HUES64 (cell line): ENCODE data around the gene MS4A15.

Source experiments
- H3K27ac ChIP-seq: 2 replicates; pipeline ENCODE4 v1.7.0; 2013; ENCODE audit warnings: low read depth, low read length, inconsistent platforms
- H3K27me3 ChIP-seq: 2 replicates; pipeline ENCODE4 v1.6.1; 2013; ENCODE audit warnings: mild to moderate bottlenecking, low read length; ENCODE audit not compliant: insufficient read depth
- H3K36me3 ChIP-seq: 2 replicates; pipeline ENCODE4 v1.6.1; 2013; ENCODE audit warnings: mild to moderate bottlenecking, low read length; ENCODE audit not compliant: insufficient read depth
- H3K4me1 ChIP-seq: 2 replicates; pipeline ENCODE4 v1.6.1; 2013; ENCODE audit warnings: mild to moderate bottlenecking, low read length, moderate library complexity; ENCODE audit not compliant: insufficient read depth
- H3K4me3 ChIP-seq: 2 replicates; pipeline ENCODE4 v1.5.1; 2013; ENCODE audit warnings: mild to moderate bottlenecking, low read length, moderate library complexity
- H3K9ac ChIP-seq: 2 replicates; pipeline ENCODE4 v1.6.1; 2013; ENCODE audit warnings: mild to moderate bottlenecking, low read depth, low read length
- H3K9me3 ChIP-seq: 2 replicates; pipeline ENCODE4 v1.6.1; 2013; ENCODE audit warnings: low read depth, low read length; ENCODE audit not compliant: insufficient read depth
- WGBS: fragments of 150-250, 120-280 bp; methylation state at CpG from one replicate; pipeline ENCODE4 v1.1.7; 2013; ENCODE audit warnings: missing lambda C conversion rate; 5-methylcytosine and 5-hydroxymethylcytosine counted together

MS4A15 gene

GRCh38 chr11:60780065-60780464 lies 23.4 kb downstream of the MS4A15 start:
- Histone ChIP-seq H3K27ac (no peak overlapping the region), H3K9me3 (no peaks in the 10 kb centered on the region), H3K4me3 (no peak overlapping the region), H3K4me1 (no peaks in the 10 kb centered on the region), H3K9ac (no peak overlapping the region), H3K36me3 (no peaks in the 10 kb centered on the region), H3K27me3 (no peaks in the 10 kb centered on the region)
- WGBS, result 88% methylated on average over 2 of the region's 2 CpGs

DNA sequence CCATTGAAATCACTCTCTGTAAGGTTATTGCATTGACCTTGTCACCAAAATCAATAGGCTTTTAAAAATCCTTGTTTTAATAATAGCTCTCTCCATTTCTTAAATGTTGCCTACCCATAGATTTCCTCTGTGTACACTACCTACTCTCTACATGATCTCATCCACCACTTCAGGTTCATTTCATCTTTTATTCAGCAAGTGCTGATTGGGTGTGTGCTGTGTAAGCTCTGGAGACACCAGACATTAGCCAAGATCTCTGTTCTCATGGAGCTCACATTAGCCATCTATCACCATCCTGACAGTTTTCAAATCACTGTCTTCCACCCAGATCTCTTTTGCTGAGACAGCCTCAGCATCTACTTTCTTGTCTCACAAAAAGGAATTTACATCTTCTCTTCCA lies 24.1 kb downstream of the MS4A15 start:
- Histone ChIP-seq H3K4me1 (no peaks in the 10 kb centered on the region), H3K9me3 (no peaks in the 10 kb centered on the region), H3K27ac (no peak overlapping the region), H3K27me3 (no peaks in the 10 kb centered on the region), H3K9ac (no peak overlapping the region), H3K36me3 (no peaks in the 10 kb centered on the region), H3K4me3 (no peak overlapping the region)

GRCh38 chr11:60781286-60781980 lies 24.8 kb downstream of the MS4A15 start:
- H3K27me3 ChIP-seq, result no peaks in the 10 kb centered on the region
- H3K36me3 ChIP-seq, result no peaks in the 10 kb centered on the region
- no peak overlapping the region for H3K9ac ChIP-seq
- 85% methylated on average over 7 of the region's 7 CpGs for WGBS
- H3K4me3 ChIP-seq, result no peak overlapping the region
- no peaks in the 10 kb centered on the region for H3K9me3 ChIP-seq
- H3K27ac ChIP-seq, result no peak overlapping the region
- H3K4me1 ChIP-seq, result no peaks in the 10 kb centered on the region

DNA sequence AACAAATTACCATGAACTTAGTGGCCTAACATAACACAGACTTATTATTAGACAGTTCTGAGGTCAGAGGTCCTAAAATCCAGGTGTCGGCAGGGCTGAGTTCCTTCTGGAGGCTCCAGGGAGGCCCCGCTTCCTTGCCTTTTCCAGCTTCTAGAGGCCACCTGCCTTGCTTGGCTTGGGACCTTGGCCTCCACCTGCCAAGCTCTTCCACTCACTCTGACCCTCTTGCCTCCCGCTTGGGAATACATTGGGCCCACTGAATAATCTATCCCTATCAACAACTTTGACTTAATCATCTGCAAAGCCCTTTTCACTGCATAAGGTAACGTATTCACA lies 25.3 kb downstream of the MS4A15 start:
- Histone ChIP-seq H3K4me3 (no peak overlapping the region), H3K4me1 (no peaks in the 10 kb centered on the region), H3K27me3 (no peaks in the 10 kb centered on the region), H3K36me3 (no peaks in the 10 kb centered on the region), H3K27ac (no peak overlapping the region), H3K9me3 (no peaks in the 10 kb centered on the region), H3K9ac (no peak overlapping the region)
- 94% methylated on average over 4 of the region's 4 CpGs for WGBS

DNA sequence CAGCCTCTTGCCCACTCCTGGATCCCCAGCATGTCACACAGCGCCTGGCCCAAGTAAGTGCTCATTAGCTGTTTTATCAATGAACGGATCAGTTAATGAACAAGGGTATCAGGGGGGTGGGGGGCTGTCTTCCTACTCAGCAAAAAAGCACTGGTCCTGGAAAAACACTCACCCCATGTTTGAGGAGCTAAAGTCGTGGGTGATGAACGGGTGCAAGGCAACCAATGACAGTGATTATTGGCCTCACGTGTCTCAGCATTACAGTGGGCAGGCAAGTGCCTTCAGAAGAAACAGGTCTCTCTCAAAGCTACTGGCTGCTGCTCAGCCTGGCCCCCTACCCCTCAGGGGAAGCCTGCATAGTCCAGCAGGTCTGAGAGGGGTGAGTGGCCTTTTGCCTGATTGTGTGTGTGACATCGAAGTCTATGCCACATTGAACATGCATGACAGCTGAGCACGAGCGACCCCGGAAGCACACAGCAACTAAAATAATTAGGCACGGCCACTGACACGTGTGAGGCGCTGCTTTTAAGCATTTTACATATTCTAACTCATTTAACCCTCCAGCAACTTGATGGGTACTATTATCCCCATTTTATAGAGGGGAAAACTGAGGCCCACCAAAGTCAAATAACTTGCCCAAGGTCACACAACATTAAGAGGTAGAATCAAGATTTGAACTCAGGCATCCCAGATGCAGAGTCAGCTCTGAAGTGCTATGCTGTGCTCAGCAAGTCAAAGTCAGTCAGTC lies 25.9 kb downstream of the MS4A15 start:
- Histone ChIP-seq H3K9me3 (no peaks in the 10 kb centered on the region), H3K27ac (no peak overlapping the region), H3K9ac (no peak overlapping the region), H3K36me3 (no peaks in the 10 kb centered on the region), H3K4me1 (no peaks in the 10 kb centered on the region), H3K27me3 (no peaks in the 10 kb centered on the region), H3K4me3 (no peak overlapping the region)
- WGBS, result 86% methylated on average over 12 of the region's 12 CpGs

GRCh38 chr11:60783141-60783484 lies 26.4 kb downstream of the MS4A15 start:
- H3K4me1 ChIP-seq, result no peaks in the 10 kb centered on the region
- H3K36me3 ChIP-seq, result no peaks in the 10 kb centered on the region
- no peaks in the 10 kb centered on the region for H3K9me3 ChIP-seq
- H3K27ac ChIP-seq, result no peak overlapping the region
- WGBS, result 90% methylated on average over 8 of the region's 8 CpGs
- H3K4me3 ChIP-seq, result no peak overlapping the region
- no peaks in the 10 kb centered on the region for H3K27me3 ChIP-seq
- no peak overlapping the region for H3K9ac ChIP-seq

- Histone ChIP-seq H3K27me3 (no peaks in the 10 kb centered on the region), H3K9ac (no peak overlapping the region), H3K9me3 (no peaks in the 10 kb centered on the region), H3K36me3 (no peaks in the 10 kb centered on the region), H3K27ac (no peak overlapping the region), H3K4me1 (no peaks in the 10 kb centered on the region), H3K4me3 (no peak overlapping the region)
- WGBS, result 90% methylated on average over 7 of the region's 7 CpGs
Observed at GRCh38 chr11:60783911-60784310, 27.2 kb downstream of the MS4A15 start.

DNA sequence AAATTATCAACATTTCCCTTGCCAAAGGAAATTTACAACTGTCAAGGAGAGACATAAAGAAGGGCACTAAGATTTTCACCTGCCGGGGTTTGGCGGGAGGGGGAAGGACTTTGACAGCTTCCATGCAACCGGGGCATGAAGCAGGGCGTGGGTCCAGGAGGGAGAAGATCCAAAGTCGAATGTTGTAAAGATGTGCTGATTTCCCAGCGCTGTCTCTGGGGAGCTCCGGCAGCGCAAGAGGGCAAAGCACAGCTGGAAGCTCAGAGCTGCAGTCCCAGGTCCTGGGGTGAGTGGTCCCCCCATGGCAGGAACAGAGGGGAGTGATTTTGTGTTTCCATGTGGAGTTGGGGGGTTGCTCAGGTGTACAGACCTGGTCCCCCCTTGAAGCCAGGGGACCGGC lies 28.5 kb downstream of the MS4A15 start, which contains the start of gene MS4A10:
TSS of gene MS4A10 (plus strand) at position 198 of the 400 bp plus-strand sequence. CDS start 5,003 bp downstream, outside the sequence.
- Histone ChIP-seq H3K4me3 (no peak within 1 kb of the TSS), H3K4me1 (no peaks in the 10 kb centered on the region), H3K36me3 (no peaks in the 10 kb centered on the region), H3K27me3 (no peaks in the 10 kb centered on the region), H3K27ac (no peak within 1 kb of the TSS), H3K9me3 (no peaks in the 10 kb centered on the region), H3K9ac (no peak within 1 kb of the TSS)
- WGBS, result 88% methylated on average over 9 of the region's 9 CpGs

- H3K27me3 ChIP-seq, result no peaks in the 10 kb centered on the region
- no peak overlapping the region for H3K27ac ChIP-seq
- no peaks in the 10 kb centered on the region for H3K4me1 ChIP-seq
- H3K9ac ChIP-seq, result no peak overlapping the region
- no peaks in the 10 kb centered on the region for H3K36me3 ChIP-seq
- H3K9me3 ChIP-seq, result peaks cover 1% of the 10 kb centered on the region; the same call in 1 of the 2 replicates
- H3K4me3 ChIP-seq, result no peak overlapping the region
- WGBS, result 79% methylated on average over 8 of the region's 8 CpGs
Observed at GRCh38 chr11:60785806-60786361, 29.2 kb downstream of the MS4A15 start.

DNA sequence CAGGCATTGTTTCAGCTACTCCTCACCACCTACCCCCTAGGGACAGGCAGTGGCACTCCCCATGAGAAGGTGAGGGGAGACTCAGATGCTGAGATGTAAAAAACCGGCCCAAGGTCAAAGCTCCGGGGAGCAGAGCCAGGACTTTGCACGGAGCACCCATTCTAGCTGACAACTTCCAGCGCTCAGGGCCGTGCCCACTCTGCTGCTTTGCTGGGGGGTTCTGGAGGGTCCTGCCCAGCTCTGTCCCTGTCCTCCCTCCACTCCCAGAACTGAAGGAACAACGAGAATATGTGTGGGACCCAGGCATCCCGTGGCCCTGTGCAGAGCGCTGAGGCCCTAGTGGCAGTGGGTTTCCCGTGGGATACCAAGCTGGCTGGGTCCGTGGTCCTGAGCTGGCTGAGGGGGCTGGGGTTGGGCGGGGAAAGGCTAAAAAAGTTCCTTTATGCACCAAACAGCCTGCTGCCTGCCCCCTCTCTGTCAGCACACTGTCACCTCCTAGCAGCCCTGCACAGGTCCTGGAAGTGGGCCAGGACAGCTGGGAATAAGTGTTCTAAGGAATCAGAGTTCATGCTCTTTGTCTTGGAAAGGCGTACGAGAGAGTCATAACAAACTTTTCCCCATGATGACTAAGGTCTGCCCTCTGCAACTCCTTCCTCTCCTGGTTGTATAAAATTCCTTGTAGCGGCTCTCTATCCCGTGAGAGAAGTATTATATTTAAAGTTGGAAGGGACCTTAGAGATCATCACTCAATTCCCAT lies 30.3 kb downstream of the MS4A15 start:
- H3K9ac ChIP-seq, result no peak overlapping the region
- no peaks in the 10 kb centered on the region for H3K27me3 ChIP-seq
- H3K27ac ChIP-seq, result no peak overlapping the region
- 95% methylated on average over 12 of the region's 15 CpGs for WGBS
- no peak overlapping the region for H3K4me3 ChIP-seq
- peaks cover 12% of the 10 kb centered on the region for H3K9me3 ChIP-seq
- no peaks in the 10 kb centered on the region for H3K36me3 ChIP-seq
- H3K4me1 ChIP-seq, result no peaks in the 10 kb centered on the region
